HG03060 (cell line): ENCODE results near the gene LNX2.

Experiments
- ATAC-seq: cut with Tn5 transposase; IDR thresholded peaks from one replicate; pipeline ENCODE4 v1.9.1; 2021; ENCODE audit warnings: low read depth, moderate number of reproducible peaks; ENCODE audit not compliant: unreplicated experiment

The LNX2 gene

DNA sequence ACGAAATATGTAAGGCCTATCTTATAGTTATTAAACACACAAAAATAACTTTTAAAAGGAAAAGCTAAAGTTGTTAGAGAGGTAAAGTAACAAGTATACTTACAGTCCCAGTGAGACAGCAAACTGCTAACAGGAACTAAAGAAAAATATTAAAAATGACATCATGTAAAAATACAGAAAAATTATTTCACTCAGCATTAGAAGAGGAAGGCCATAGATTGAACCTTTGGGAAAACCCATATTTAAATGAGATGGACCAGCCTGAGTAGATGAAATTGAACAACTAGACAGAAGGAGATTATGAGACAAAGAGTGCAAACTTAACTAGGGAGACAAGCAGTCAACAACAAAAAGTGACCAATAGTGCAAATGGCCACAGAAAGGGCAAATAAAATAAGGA, 49.4 kb downstream of the LNX2 start:
- ATAC-seq = no peak

DNA sequence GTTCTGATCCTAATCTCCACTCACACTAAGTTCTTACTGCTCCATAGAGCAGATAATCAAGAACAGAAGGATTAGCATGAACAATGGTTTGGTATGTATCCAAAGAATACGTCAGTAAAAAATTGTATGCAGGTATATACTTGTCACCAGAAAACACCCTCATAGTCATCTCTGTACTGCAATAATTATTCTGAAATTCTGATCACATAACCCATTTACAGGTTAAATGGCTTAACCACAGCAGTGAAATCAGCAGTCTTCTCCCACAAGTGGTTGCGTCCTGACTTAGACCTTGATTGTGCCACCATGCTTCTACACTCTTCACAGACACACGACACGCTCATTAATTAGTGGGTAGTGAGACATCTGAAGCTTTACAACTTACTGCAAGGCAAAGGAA, 50.9 kb downstream of the LNX2 start:
- no peak for ATAC-seq

DNA sequence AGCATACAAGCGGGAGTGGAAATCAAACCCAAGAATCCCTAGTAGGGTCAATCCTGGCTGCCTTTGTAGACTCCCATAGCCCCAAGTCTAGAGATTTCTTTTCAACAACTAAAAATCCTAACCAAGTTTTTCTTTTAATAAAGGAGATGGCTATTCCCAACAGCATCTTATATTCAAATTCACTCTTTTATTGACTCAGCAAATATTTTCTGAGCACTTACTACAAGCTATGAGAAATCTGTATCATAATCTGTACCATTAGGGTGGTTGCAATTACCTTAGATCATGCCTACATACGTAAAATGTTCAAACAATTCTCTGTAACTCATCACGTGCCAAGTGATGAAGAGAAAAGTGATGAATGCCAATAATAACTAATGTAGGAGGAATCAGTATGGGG, 54.5 kb downstream of the LNX2 start:
- ATAC-seq = no peak

DNA sequence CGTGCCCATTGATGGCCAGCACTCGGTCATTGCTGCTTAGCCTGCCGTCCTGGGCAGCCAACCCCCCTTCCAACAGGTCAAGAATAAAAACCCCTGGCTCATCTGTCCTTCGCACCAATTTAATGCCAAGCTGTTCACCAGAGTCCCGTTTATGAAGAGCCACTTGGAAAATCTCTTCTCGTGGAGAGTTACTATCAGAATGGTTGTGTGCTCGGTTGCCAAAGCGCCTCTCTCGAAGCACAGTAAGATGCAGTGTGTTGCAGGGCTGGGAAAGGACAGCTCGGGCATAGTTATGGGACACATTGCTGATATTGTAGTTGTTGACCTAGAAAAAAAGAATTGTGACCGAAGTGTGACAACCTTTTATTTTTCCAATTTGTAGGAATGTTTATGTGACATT, 57.9 kb downstream of the LNX2 start:
- no peak for ATAC-seq

DNA sequence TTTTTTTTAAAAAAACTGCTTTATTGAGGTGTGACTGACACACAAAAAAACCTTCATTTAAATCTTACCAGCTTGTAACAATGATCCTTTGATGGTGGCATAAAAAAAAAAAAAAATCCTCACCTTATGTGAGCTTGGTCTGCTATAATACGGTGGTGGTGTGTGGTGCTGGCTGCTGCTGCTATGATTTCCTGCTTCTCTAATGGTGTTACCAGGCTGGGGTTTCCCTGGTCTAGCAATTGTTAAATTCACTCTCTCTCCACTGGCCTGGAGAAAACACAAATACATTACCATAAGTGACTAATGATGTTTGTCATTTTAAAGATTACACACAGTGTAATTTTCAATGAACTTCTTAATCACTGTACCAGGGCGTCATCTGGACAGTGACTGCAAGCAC, 60.6 kb downstream of the LNX2 start:
- no peak for ATAC-seq

DNA sequence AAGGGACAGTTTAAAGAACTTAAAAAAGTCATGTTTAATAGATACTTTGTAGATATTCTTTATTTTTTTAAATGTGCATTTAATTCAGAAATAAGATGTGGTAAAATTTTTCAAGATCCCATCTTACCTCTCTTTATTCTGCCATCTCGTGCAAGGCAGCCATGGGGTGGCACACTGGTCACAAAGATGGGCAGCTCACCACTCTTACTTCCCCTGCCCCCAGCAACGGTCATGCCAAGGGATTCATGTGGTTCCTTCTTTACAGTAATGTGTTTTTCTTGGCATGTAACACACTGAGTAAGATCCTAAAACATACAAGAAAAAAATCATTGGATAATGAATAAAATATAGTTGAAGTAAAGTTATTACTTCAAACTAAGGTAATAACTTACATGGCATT, 64.2 kb downstream of the LNX2 start:
- ATAC-seq = no peak

DNA sequence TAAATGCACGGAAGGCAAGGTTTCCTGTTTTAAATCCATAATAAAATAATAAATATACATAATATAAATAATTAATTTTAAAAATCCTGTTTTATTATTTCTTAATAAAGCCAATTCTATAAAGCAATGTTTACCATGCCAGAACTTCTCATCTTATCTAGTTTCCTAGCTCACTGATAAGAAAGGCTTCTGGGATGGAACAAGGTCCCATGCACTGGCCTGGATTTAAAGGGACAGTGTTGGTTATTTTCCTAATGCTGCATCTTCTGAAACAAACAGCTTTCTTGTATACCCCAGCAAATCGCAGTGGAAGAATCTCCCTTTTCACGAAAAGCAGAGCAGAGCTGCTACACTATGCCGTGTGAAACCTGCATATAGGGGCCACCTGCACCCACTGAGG, 68.8 kb downstream of the LNX2 start:
- ATAC-seq = no peak

DNA sequence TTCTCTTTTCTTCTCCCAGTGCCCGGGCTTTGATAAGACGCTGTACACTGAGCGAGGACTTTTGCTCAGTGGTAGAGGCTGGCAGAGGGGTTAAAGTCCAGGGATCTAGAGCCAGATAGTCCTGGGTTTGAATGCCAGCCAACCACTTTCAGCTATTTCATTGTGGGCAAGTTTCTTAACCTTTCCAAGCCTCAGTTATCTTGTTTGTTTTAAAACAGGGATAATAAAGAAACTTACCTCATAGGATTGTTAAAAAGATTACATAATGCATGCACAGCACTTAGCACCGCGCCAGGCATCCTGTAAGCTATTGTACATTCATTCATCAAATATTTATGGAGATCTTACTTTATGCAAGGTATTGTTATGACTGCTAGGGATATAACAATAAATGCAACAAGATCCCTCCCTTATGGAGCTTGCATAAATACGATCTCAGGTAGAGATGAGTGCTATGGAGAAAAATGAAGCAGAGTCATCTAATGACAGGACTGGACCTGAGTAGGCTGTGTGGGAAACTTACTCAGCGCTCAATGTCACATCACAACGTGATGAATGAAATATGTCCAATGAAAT, 70.8 kb downstream of the LNX2 start:
- ATAC-seq = no peak

DNA sequence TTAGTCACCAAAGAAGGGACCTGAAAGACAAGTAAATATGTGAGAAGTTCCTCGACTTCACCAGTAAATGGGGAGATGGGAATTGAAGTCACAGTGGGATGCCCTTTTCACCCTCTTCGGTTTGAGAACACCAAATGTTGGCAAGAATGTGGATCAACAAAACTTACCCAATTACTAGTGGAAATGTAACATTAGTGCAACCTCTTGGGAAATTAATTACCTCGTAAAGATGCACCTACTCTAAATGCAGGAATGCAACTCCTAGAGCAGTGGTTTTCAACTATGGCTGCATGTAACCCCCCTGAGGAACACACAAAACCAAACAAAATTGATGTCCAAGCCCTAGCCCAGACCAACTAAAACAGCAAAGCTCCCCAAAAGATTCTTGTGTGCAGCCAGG, 78.1 kb downstream of the LNX2 start:
- ATAC-seq = no peak

DNA sequence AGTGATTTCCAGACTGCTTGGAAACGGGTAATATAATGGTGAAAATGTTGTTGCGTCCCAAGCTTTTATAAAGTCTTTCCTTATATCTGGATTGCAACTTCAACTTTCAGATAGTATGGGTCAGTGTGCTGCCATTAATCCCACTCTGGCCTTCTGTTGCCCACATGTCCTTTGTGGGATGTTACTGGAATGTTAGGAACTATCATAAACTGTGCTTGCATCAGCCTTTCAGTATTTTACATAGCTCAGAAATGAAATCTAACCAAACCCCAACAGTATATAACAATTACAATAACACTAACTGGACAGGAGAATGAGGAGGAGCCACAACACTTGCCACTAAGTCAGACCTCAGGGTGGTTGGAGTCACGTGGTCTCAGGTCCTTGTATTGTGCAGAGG, 78.9 kb downstream of the LNX2 start:
- ATAC-seq = no peak

DNA sequence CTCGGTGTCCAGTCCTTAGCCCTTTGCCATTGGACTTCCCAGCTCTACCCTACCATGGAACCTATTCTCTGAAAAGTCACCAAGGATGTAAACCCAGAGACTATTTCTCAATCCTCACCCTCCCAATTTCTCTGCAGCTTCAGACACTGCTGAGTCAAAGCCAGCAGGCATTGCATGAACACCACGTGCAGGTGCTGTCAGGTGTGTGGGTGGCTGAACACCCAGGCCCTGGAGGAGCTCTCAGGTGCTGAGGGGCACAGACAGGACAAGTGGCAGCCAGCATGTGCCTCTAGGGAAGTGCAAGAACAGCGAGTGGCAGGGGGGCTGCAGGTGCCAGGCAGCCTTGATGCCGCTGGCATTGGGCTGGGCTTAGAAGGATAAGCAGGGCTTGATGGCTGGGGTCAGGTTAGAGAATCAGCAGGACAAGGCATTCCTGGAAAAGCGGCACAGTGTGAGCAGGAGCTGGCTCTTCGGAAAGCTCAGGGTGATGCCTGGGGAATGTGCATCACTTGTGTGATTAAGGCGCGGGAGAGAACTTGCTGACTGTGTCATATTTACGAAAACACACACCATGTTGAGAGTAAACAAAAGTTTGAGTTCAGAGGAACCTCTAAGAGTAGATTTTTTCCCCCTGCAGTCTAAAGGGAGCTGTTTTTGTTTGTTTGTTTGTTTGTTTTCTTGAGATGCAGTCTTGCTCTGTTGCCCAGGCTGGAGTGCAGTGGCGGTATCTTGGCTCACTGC, 83.8 kb downstream of the LNX2 start:
- no peak for ATAC-seq

DNA sequence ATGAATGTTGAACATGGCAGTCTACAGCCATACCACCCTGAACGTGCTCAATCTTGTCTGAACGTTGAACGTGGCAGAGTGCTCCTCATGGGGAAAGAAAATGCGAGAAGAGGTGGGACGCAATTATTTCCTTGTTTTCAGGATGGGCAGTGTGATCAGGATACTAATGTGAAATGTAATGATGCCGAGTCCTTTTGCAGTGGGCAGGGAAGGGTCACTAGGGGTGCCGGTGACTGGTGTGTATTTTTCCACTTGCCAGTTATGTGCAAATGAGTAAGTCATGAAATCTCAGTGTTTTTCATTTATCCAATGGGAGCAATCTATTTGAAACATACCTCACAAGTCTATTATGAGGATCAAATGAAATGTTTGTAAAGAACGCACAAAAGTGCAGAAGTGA, 84.8 kb downstream of the LNX2 start:
- ATAC-seq = no peak

DNA sequence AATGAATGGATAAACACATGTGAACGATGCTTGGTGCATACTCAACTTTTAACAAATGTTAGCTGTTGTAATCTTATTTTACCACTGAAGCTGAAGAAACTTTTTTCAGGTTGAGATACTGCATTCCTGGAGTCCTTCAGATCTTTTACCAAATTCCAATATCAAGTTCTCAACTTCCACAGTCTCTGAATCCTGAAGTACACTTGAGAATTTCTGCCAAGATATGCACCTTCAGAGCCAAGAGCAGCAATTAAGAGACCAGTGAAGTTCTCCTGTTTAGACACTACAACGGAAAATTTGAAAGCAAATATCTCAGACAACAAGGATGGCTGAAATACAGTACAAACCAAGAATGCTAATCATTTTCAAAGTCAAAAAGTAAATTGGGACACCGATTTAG, 85.3 kb downstream of the LNX2 start:
- no peak for ATAC-seq

DNA sequence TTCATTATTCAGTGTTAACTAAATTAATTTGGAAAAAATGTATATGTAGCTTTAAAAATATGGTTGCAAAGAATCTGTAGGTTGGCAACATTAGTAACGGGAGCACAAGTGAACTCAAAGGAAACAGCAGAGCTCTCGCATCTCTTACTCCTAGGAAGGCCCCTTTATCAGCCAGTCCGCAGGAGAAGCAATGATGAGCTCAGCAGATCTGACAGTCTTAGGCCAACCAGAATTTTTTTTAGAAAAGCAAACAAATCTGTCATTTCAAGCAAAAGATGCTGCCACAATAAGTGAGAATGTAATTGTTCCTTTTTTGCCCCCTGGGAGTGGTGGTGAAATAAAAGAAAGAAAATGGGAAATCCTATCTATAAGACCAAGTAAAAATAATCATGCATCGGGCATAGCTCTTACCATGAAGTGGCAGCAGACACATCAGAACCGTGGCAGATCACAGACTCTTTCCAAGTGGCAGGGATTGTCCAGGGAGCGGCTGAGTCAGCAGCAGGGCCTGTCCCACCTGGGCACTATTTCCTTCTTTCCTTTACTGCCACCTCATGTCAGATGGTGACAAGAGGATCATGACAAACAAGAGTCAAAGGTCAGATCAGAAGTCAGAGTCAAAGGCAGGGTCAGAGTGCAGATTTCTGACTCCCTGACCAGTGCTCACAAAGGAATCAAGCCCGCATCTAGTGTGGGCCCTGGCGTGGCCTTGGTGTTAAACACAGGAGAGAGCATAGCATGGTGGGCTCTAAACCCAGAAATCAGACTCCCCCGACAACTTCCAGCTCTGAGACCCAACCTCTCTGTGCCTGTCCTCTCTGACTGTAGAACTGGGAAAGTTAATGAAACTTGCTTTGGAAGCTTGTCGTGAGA, 86.0 kb downstream of the LNX2 start:
- ATAC-seq = no peak

DNA sequence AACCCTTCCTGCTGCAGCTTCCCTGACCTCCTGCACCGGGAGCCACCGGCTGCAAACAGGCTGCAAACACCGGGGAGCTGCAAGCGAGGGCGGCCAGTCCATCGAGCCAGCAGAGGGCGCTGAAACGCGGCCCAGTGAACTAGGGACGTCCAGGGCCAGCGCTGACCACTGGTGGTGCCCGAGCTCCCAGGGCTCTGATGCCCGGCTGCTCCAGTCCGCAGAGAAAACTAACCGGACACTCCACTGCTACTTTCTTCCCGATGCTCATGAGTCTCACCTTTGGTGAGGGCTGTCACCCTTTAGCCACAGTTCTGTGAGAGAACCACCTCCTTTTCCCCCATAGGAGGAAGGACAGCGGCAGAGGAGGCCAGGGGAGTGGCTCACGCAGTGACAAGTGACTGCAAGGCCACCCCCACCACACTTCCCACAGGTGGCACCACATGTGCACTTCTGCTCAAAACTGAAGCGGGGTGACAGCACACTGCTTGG, 87.1 kb downstream of the LNX2 start:
- ATAC-seq = no peak

DNA sequence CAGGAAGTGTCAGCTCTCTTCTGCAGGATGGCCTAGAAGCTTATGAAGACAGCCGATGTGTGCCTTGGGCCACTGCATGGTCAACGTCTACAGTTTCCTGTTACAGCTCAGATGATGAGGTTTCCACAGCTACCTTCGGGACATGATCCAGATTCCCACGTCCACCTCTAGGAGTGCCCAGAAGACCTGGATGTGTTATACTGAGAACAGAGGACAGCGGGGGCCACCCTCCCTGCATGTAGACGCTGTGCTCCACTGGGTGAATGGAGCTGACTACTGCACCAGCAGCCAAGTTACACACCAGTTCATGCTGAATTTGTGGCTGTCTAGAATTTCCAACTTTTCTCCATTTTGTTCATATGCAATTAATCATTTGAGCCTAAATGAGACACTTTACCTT, 91.4 kb downstream of the LNX2 start:
- ATAC-seq = no peak

DNA sequence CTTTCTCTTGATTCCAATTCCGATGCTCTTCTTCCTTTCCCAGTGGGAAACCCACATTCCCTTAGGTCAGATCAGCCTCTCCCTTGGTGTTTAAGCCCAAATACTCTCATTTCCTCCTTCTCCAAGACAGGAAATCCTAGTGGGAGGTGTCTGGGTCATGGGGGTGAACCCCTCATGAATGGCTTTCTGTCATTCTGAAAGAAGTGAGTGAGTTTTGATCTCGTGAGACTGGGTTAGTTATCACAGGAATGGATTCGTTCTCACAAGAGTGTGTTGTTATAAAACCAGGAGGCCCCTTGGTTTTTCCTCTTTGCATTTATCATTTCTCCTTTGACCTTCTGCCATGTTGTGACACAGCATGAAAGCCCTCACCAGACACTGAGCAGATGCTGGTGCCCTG, 93.8 kb downstream of the LNX2 start:
- no peak for ATAC-seq

DNA sequence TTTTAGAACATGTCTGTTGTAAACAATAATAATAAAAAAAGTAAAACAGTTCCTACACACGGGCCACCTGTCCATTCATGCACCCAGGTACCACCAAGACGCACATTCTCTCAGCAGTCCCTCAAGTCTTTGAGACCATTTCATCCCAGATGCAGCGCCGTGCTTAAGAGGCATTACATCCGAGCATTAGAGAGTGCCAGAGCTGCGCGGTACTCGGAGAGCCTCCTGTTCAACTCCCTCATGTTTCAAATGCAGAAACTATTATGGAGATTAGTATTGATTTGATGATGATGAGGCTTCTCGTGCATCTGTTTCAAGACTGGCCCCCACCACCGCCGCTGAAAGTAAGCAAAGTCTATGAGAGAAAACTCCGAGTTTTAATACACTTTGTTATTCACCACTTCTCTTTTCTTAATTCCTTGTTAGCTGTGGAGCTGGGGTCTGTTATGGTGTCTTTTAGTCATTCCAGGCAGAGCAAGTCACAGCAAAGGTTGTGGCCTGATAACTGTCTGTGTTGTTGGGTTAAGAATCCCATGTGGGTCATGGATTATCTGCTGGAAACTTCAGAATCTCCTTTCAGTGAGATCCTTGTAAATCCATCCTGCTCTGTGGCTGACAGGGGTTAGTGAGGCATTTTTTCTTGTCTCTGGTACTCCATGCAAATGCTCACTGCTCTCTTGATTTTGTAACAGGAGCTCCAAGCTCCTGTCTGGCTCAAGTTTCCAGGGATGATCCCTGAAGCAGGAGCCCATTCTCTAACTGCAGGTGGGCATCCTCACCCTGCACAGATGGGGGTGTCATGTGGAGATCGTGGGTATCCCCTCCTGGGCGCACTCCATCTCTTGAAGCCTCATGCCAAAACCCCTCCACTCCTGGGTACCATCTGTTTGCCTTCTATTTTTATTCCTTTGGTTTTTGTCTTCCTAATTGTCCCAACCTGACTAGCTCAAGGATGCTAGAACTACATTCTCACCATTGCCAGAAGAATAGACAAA, 95.1 kb downstream of the LNX2 start:
- ATAC-seq = no peak

DNA sequence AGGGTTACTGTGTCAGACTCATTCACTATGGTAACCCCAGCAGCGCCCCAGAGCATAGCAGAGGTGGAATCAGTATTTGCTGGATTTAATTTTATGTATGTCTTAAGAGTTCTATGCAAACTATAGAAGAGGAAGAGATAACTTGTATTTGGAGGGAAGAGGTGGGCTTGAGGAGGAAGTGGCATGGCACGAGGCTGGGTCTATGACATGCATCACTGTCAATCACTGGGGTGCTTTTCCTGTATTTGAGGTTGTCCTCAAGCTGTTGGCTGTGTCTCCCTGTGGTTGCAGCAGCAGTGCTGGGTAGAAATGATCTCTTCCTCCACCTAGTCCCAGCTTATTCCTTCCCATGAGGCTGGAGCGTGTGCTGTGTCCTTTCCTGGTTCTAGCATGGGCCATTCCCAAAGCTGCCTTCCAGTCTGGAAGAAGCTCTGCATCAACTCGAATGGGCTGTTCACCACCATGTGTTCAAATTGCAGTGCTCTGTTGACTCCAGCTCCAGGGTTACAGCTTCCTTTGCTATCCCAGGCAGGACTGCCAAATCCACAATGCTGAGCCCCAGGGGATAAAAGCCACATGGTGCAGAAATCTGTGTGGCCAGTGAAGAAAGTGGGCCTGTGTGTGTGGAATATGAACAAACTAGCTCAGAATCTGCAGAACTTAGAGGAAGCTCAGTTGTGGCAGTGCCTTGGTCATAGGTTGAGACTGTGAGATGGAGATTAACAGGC, 96.8 kb downstream of the LNX2 start:
- ATAC-seq = no peak

DNA sequence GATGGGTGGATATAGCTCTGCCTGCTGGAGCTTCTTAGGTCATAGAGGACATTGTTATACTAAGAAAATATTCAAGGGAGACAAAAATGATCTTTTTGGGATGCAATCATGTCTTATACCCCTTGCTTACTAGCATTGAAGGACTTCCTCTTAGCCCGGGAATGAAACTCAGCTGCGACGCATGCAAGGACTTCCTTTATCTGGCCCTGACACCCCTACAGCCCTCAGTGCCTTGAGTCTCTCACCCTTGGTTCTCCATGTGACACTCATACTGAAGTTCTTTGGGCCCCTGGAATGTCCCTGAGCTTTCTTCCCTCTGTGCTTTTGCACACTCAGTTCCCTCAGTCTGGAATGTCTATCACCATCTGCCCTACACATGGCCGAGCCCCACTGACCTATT, 97.5 kb downstream of the LNX2 start:
- ATAC-seq = no peak
